Measurements from ENCODE around the gene FARS2. TPM values are rescaled to one million over a fixed set of nuclear protein-coding genes. Genes with fewer than 3 reads are reported as not detected.

FARS2 gene
- total RNA-seq, 1 donor from 2014 or later = 8.2 TPM

GRCh38 chr6:5394280-5394679, 133.0 kb downstream of the FARS2 start:
- no peak for DNase-seq (ENCODE audit: low read depth)
- Histone ChIP-seq H3K36me3 (ENCODE audit: control insufficient read depth, insufficient read depth, low read length) (no peaks in the 10 kb centered on the region), H3K27me3 (ENCODE audit: control insufficient read depth, insufficient read depth, low read length) (no peaks in the 10 kb centered on the region), H3K4me3 (ENCODE audit: low read depth, low read length) (no peak overlapping the region)
- TF ChIP-seq CTCF (IDR thresholded peaks at IDR 0.05; ENCODE audit: insufficient read depth, low read length, poor library complexity, severe bottlenecking) = no peak

GRCh38 chr6:5395719-5396118, 134.4 kb downstream of the FARS2 start:
- DNase-seq (ENCODE audit: low read depth) = no peak
- H3K27me3 ChIP-seq (ENCODE audit: control insufficient read depth, insufficient read depth, low read length) = no peaks in the 10 kb centered on the region
- no peak for TF ChIP-seq CTCF (IDR thresholded peaks at IDR 0.05; ENCODE audit: insufficient read depth, low read length, poor library complexity, severe bottlenecking)
- H3K4me3 ChIP-seq (ENCODE audit: low read depth, low read length) = no peak overlapping the region
- no peaks in the 10 kb centered on the region for H3K36me3 ChIP-seq (ENCODE audit: control insufficient read depth, insufficient read depth, low read length)

GRCh38 chr6:5398530-5398929, 137.2 kb downstream of the FARS2 start:
- Histone ChIP-seq H3K4me3 (ENCODE audit: low read depth, low read length) (no peak overlapping the region), H3K27me3 (ENCODE audit: control insufficient read depth, insufficient read depth, low read length) (no peaks in the 10 kb centered on the region), H3K36me3 (ENCODE audit: control insufficient read depth, insufficient read depth, low read length) (no peaks in the 10 kb centered on the region)
- DNase-seq (ENCODE audit: low read depth) = no peak
- peak; percentile 51 for TF ChIP-seq CTCF (IDR thresholded peaks at IDR 0.05; ENCODE audit: insufficient read depth, low read length, poor library complexity, severe bottlenecking)

GRCh38 chr6:5399391-5399790, 138.1 kb downstream of the FARS2 start:
- H3K36me3 ChIP-seq (ENCODE audit: control insufficient read depth, insufficient read depth, low read length) = no peaks in the 10 kb centered on the region
- TF ChIP-seq CTCF (IDR thresholded peaks at IDR 0.05; ENCODE audit: insufficient read depth, low read length, poor library complexity, severe bottlenecking) = no peak
- no peak for DNase-seq (ENCODE audit: low read depth)
- H3K27me3 ChIP-seq (ENCODE audit: control insufficient read depth, insufficient read depth, low read length) = no peaks in the 10 kb centered on the region
- no peak overlapping the region for H3K4me3 ChIP-seq (ENCODE audit: low read depth, low read length)

GRCh38 chr6:5401845-5402738, 140.8 kb downstream of the FARS2 start:
- DNase-seq (ENCODE audit: low read depth) = no peak
- no peaks in the 10 kb centered on the region for H3K27me3 ChIP-seq (ENCODE audit: control insufficient read depth, insufficient read depth, low read length)
- H3K4me3 ChIP-seq (ENCODE audit: low read depth, low read length) = no peak overlapping the region
- peak; percentile 50 for TF ChIP-seq CTCF (IDR thresholded peaks at IDR 0.05; ENCODE audit: insufficient read depth, low read length, poor library complexity, severe bottlenecking)
- no peaks in the 10 kb centered on the region for H3K36me3 ChIP-seq (ENCODE audit: control insufficient read depth, insufficient read depth, low read length)

- DNase-seq (ENCODE audit: low read depth) = no peak
- Histone ChIP-seq H3K4me3 (ENCODE audit: low read depth, low read length) (no peak overlapping the region), H3K27me3 (ENCODE audit: control insufficient read depth, insufficient read depth, low read length) (no peaks in the 10 kb centered on the region), H3K36me3 (ENCODE audit: control insufficient read depth, insufficient read depth, low read length) (no peaks in the 10 kb centered on the region)
- no peak for TF ChIP-seq CTCF (IDR thresholded peaks at IDR 0.05; ENCODE audit: insufficient read depth, low read length, poor library complexity, severe bottlenecking)
Measured at GRCh38 chr6:5403076-5403475, 141.8 kb downstream of the FARS2 start.

Data from kidney epithelial cell (primary cell).